HepG2 (cell line): ENCODE measurements around the gene SYNE1. TPM values are rescaled to one million over a fixed set of nuclear protein-coding genes. Genes with fewer than 3 reads are reported as not detected.

Experiments
- ATAC-seq: fragments of 200-7000 bp; cut with Tn5 transposase; 3 replicates; pipeline ENCODE4 v1.9.1; 2020; ENCODE audit warnings: mild to moderate bottlenecking, moderate library complexity
- BruUV-seq: library from RNA; stranded (reverse); fragments of 400-500 nt; replicated peaks from 2 replicates; lab custom pipeline; 2021; lab: Mats Ljungman, UMichigan
- CTCF ChIA-PET: fragments of 300-600 bp; formaldehyde crosslinking; extraction: SDS; loops from one replicate; lab custom pipeline; 2021; ENCODE audit warnings: low total read pairs, inconsistent platforms, low intra/inter-chr PET ratio; lab: Yijun Ruan, JAX
- POLR2A ChIA-PET: fragments of 350-600 bp; sonication (Branson Sonifier 250); formaldehyde crosslinking; loops from one replicate; lab custom pipeline; 2020; ENCODE audit warnings: antibody characterized with exemption, inconsistent platforms; lab: Yijun Ruan, JAX
- DNase-seq: peaks from one replicate; pipeline ENCODE4 v3.0.0-alpha.2; 2015; ENCODE audit warnings: low spot score
- FAIRE-seq: peaks from 3 replicates; lab custom pipeline; 2011; peaks lifted over from hg19 to GRCh38; lab: Jason Lieb, UNC
- H2AFZ ChIP-seq: one replicate; pipeline ENCODE4 v1.6.1; 2011; ENCODE audit warnings: low read length, inconsistent platforms
- H3K27ac ChIP-seq: fragments of 300-600 bp; 3 replicates; pipeline ENCODE4 v1.8.0; 2011; ENCODE audit warnings: mixed run types, mild to moderate bottlenecking, mixed read lengths, low read length, inconsistent platforms; ENCODE audit not compliant: insufficient read depth; ENCODE audit errors: extremely low read length
- H3K27me3 ChIP-seq, 2 experiments: fragments of 200-600 bp in 1 of 2; 2 replicates in 1 of 2; 3 replicates in 1 of 2; pipeline versions ENCODE4 v1.6.0 to v1.8.0; 2011; ENCODE audit warnings: low read length in 2 of 2, mild to moderate bottlenecking in 2 of 2, moderate library complexity in 2 of 2, inconsistent platforms in 1 of 2; ENCODE audit not compliant: insufficient read depth in 2 of 2, control insufficient read depth in 1 of 2
- H3K36me3 ChIP-seq, 2 experiments: fragments of 200-600 bp in 1 of 2; replicated peaks in 1 of 2; 2 replicates in 1 of 2; 3 replicates in 1 of 2; pipeline versions ENCODE4 v1.5.1 to v1.8.0; 2011; ENCODE audit warnings: low read length in 2 of 2, inconsistent platforms in 1 of 2; ENCODE audit not compliant: insufficient read depth in 2 of 2, control insufficient read depth in 1 of 2
- H3K4me1 ChIP-seq: 2 replicates; pipeline ENCODE4 v1.5.1; 2012; ENCODE audit warnings: low read length, inconsistent platforms; ENCODE audit not compliant: insufficient read depth
- H3K4me2 ChIP-seq: 2 replicates; pipeline ENCODE4 v1.6.0; 2011; ENCODE audit warnings: low read depth, low read length, inconsistent platforms
- H3K4me3 ChIP-seq, 3 experiments: fragments of 200-600 bp in 1 of 3; sonication (generic), shearing (Covaris generic) in 1 of 3; replicated peaks in 1 of 3; 2 replicates each; pipeline ENCODE4 v1.5.1; 2011 to 2016; ENCODE audit warnings: low read length in 3 of 3, inconsistent platforms in 2 of 3, low read depth in 2 of 3, mild to moderate bottlenecking in 2 of 3, control low read depth in 1 of 3, mixed read lengths in 1 of 3; ENCODE audit not compliant: insufficient read depth in 1 of 3
- H3K79me2 ChIP-seq: one replicate; pipeline ENCODE4 v1.6.1; 2011; ENCODE audit warnings: low read length, inconsistent platforms; ENCODE audit not compliant: insufficient read depth
- H3K9ac ChIP-seq: 2 replicates; pipeline ENCODE4 v1.6.0; 2011; ENCODE audit warnings: mild to moderate bottlenecking, low read depth, low read length, inconsistent platforms; ENCODE audit not compliant: insufficient read depth
- H3K9me3 ChIP-seq: 2 replicates; pipeline ENCODE4 v1.5.1; 2012; ENCODE audit warnings: mild to moderate bottlenecking, low read length
- H4K20me1 ChIP-seq: 2 replicates; pipeline ENCODE4 v1.6.0; 2011; ENCODE audit warnings: inconsistent platforms, mild to moderate bottlenecking, low read length, moderate library complexity; ENCODE audit not compliant: insufficient read depth
- ARID4A ChIP-seq: sonication (generic); formaldehyde crosslinking; IDR thresholded peaks from 2 replicates; pipeline ENCODE4 v1.5.0; 2020; ENCODE audit warnings: mild to moderate bottlenecking, missing genetic modification reagents, borderline replicate concordance
- KMT2A ChIP-seq: sonication (generic); formaldehyde crosslinking; IDR thresholded peaks from 2 replicates; pipeline ENCODE4 v1.4.0; 2020; ENCODE audit warnings: missing genetic modification reagents
- MAFK ChIP-seq, 2 experiments: IDR thresholded peaks in 1 of 2; conservative IDR thresholded peaks in 1 of 2; 2 replicates each; pipeline ENCODE4 v1.6.1; 2011; ENCODE audit warnings: improper control_type of control experiment in 2 of 2, low read length in 2 of 2
- NFE2L2 ChIP-seq: fragments of 150-350 bp; IDR thresholded peaks from 2 replicates; pipeline ENCODE4 v1.6.1; 2014; ENCODE audit warnings: low read length
- NR0B2 ChIP-seq: sonication (generic); formaldehyde crosslinking; IDR thresholded peaks from 2 replicates; pipeline ENCODE4 v1.4.0; 2020; ENCODE audit warnings: mild to moderate bottlenecking, missing genetic modification reagents
- PLSCR1 ChIP-seq: sonication (generic); formaldehyde crosslinking; IDR thresholded peaks from 2 replicates; pipeline ENCODE4 v1.5.0; 2020; ENCODE audit warnings: missing genetic modification reagents, mild to moderate bottlenecking, borderline replicate concordance
- RELA ChIP-seq: sonication (generic); formaldehyde crosslinking; IDR thresholded peaks from 2 replicates; pipeline ENCODE4 v1.4.0; 2020; ENCODE audit warnings: missing genetic modification reagents
- ZNF224 ChIP-seq: sonication (generic); formaldehyde crosslinking; IDR thresholded peaks from 2 replicates; pipeline ENCODE4 v1.5.0; 2020; ENCODE audit warnings: mild to moderate bottlenecking, missing genetic modification reagents
- ZNF263 ChIP-seq: sonication (generic); formaldehyde crosslinking; IDR thresholded peaks from 2 replicates; pipeline ENCODE4 v1.4.0; 2020; ENCODE audit warnings: missing genetic modification reagents
- ZNF644 ChIP-seq: IDR thresholded peaks from 2 replicates; pipeline ENCODE4 v1.6.1; 2016; ENCODE audit warnings: low read depth
- ZSCAN22 ChIP-seq: sonication (generic); formaldehyde crosslinking; IDR thresholded peaks from 2 replicates; pipeline ENCODE4 v1.4.0; 2020; ENCODE audit warnings: mild to moderate bottlenecking, missing genetic modification reagents
- WGBS: methylation state at CpG from one replicate; pipeline ENCODE4 v1.1.6; 2017; ENCODE audit warnings: low lambda C conversion rate; 5-methylcytosine and 5-hydroxymethylcytosine counted together
- in situ Hi-C: cut with HindIII; loops from 2 replicates; pipeline ENCODE4 v1.10.0; 2017; ENCODE audit warnings: low pct_unique_long_range_greater_than_20kb; ENCODE audit not compliant: extremely low pct_ligation_motif_present
- intact Hi-C: fragments of 100-400 bp; cut with micrococcal nuclease; formaldehyde crosslinking; loops from one replicate; pipeline ENCODE4 v1.10.0; 2022; ENCODE audit not compliant: unreplicated experiment
- polyA plus RNA-seq, 8 experiments: library from polyadenylated mRNA; depleted of rRNA in 3 of 8; stranded (reverse) in 7 of 8; unstranded in 1 of 8; fragments of >200 nt; fragmentation: Illumina TruSeq in 4 of 8; extraction: Trizol in 4 of 8; gene quantifications; 2 replicates each; pipeline versions ENCODE4 v1.2.1 to v1.2.3, GENCODE V29; 2011 to 2016; ENCODE audit warnings: low read depth in 4 of 8, missing spikeins in 1 of 8, mixed read lengths in 1 of 8; ENCODE audit not compliant: insufficient read depth in 1 of 8
- total RNA-seq, 5 experiments: library from RNA; depleted of rRNA; stranded (reverse); fragments of >200 nt; fragmentation: Illumina TruSeq; extraction: Trizol; gene quantifications; 2 replicates each; pipeline ENCODE4 v1.2.3, GENCODE V29; 2016; ENCODE audit warnings: low read depth in 1 of 5

The SYNE1 gene
- total and polyA plus RNA-seq, 2 of the 13 experiments (the other 11 are each of a cell fraction or from before 2014, with no cell fraction given): 5.5 to 15.9 TPM

GRCh38 chr6:152270301-152270925 is 366.7 kb downstream of the SYNE1 start:
- ATAC-seq (no peak), FAIRE-seq (no peak), DNase-seq (no peak)
- 88% methylated on average over 1 of the region's 1 CpG for WGBS
- ChIA-PET POLR2A (interaction anchor here (1.1 kb wide), 1 partner anchor 31 kb away, joined by 3 read pairs; no protein-coding TSS in a partner anchor), CTCF (no interaction called here)
- Histone ChIP-seq H3K4me3 (no peak overlapping the region), H3K9ac (no peak overlapping the region), H3K9me3 (no peaks in the 10 kb centered on the region), H3K79me2 (no peaks in the 10 kb centered on the region), H2AFZ (no peak overlapping the region), H3K27ac (no peak overlapping the region), H4K20me1 (no peaks in the 10 kb centered on the region), H3K36me3 (no peaks in the 10 kb centered on the region), H3K4me2 (no peak overlapping the region), H3K4me1 (no peaks in the 10 kb centered on the region), H3K27me3 (no peaks in the 10 kb centered on the region)
- intact Hi-C loops (loop anchor here (10.0 kb wide), 1 partner anchor 776 kb away; the partner anchor contains the start of gene CCDC170), in situ Hi-C loops (no loop called here)
- BruUV-seq: no TSS peak
- peak; percentile 54; the same call in 1 of the 2 replicates for TF ChIP-seq NFE2L2
- TF ChIP-seq ZSCAN22 (CRISPR knock-in tag): no peak
- TF ChIP-seq MAFK (conservative IDR thresholded peaks at IDR 0.05 in 1 of 2, IDR thresholded peaks at IDR 0.05 in 1 of 2; ENCODE audit: low read length in 2 of 2): peak; percentile 40 to 42; a peak in 2 of 4 replicates

- BruUV-seq: no TSS peak
- H3K79me2 ChIP-seq: no peaks in the 10 kb centered on the region
- no peak for ATAC-seq
- H2AFZ ChIP-seq: no peak overlapping the region
- DNase-seq: no peak
- no peak for FAIRE-seq
- CTCF ChIA-PET: interaction anchor here (0.7 to 2.5 kb wide), 5 partner anchors 12 to 621 kb away, joined by 3 to 28 read pairs (median 7); no protein-coding TSS in a partner anchor
- in situ Hi-C loops: loop anchor here (5.0 to 10.0 kb wide), 2 partner anchors 502 to 604 kb away; no protein-coding TSS in a partner anchor
- intact Hi-C loops: loop anchor here (1.0 to 10.0 kb wide), 5 partner anchors 63 to 824 kb away; no protein-coding TSS in a partner anchor
- no peak overlapping the region for H3K27ac ChIP-seq
- TF ChIP-seq NR0B2 (no peak), PLSCR1 (CRISPR knock-in tag) (no peak), ZNF263 (no peak), ARID4A (CRISPR knock-in tag) (no peak), KMT2A (CRISPR knock-in tag) (no peak), RELA (no peak), ZNF224 (no peak), ZNF644 (CRISPR knock-in tag) (no peak)
- 87% methylated on average over 8 of the region's 8 CpGs for WGBS
- H3K9ac ChIP-seq: no peak overlapping the region
- no peaks in the 10 kb centered on the region for H3K27me3 ChIP-seq
- no peak overlapping the region for H3K4me2 ChIP-seq
- no peaks in the 10 kb centered on the region for H3K4me1 ChIP-seq
- H3K4me3 ChIP-seq: no peak overlapping the region
- POLR2A ChIA-PET: interaction anchor here (1.1 kb wide), 1 partner anchor 33 kb away, joined by 3 read pairs; no protein-coding TSS in a partner anchor
- H4K20me1 ChIP-seq: no peaks in the 10 kb centered on the region
- no peaks in the 10 kb centered on the region for H3K36me3 ChIP-seq
- H3K9me3 ChIP-seq: peaks cover under 1% of the 10 kb centered on the region; the same call in 1 of the 2 replicates
Measured at GRCh38 chr6:152268846-152269442, 368.2 kb downstream of the SYNE1 start.
